IPS-NIHi11 (cell line): ENCODE results near the gene SIX2.
A peak's percentile ranks its signal among the peaks of the same experiment; 100 is the strongest.

Experiments used
- DNase-seq: peaks from one replicate; pipeline ENCODE4 v3.0.0; 2012; ENCODE audit warnings: mixed read lengths, low spot score

The SIX2 gene

GRCh38 chr2:45001869-45002385 lies 7.3 kb downstream of the SIX2 start:
- no peak for DNase-seq

GRCh38 chr2:45000921-45001868 lies 8.1 kb downstream of the SIX2 start:
- DNase-seq = no peak

DNA sequence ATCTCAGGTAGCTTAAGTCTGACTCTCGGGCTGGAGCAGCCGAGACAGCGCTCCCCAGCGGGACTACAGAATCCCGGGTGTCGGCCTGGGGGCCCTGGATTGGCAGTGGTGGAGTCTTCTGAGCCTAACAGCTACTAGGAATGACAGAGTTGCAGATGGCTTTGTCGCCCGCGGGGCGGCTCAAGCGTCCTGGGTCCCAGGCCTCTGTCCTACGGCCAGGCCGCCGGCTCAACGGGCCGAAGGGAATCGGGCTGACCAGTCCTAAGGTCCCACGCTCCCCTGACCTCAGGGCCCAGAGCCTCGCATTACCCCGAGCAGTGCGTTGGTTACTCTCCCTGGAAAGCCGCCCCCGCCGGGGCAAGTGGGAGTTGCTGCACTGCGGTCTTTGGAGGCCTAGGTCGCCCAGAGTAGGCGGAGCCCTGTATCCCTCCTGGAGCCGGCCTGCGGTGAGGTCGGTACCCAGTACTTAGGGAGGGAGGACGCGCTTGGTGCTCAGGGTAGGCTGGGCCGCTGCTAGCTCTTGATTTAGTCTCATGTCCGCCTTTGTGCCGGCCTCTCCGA lies 8.8 kb downstream of the SIX2 start:
- peak; percentile 55 for DNase-seq

DNA sequence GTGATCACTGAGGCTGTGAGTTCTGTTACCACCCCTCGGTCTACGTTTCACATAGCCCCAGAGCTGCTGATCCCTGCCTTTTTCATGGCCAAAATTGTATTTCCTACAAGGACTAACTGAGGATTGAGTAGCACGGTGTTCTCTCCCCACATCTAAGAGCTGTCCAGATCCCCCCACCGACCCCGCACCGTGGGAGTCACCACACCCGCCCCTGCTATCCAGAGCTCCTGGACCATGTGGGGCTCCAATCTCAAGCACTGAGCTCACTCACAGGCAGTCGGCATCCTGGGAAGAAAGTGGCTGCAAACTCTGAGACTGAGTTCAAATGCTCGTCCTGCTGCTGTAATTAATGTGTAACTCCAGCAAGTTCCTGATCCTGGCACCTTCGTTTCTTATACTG lies 9.7 kb downstream of the SIX2 start:
- no peak for DNase-seq

- DNase-seq = no peak
Observed at GRCh38 chr2:44997963-44998362, 11.3 kb downstream of the SIX2 start.

DNA sequence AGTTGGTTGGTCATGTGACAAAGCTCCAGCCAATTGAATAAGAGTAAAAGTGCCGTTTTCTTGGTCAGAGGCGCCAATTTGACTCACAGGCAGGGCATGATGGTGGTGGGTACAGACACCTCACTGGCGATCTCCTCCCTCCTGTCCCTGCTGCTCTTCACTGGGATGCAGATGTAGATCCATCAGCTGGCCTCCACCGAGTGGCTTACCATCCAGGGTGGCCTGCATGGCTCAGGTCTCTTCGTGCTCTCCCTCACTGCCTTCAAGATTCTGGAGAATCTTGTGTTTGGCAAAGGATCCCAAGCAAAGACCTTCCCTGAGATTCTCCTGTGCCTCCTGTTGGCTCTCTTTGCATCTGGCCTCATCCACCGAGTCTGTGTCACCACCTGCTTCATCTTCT lies 12.9 kb downstream of the SIX2 start:
- DNase-seq = no peak

GRCh38 chr2:44994377-44994776 lies 14.9 kb downstream of the SIX2 start:
- DNase-seq = no peak

GRCh38 chr2:44989176-44989575 lies 20.1 kb downstream of the SIX2 start:
- DNase-seq = no peak

- no peak for DNase-seq
Observed at GRCh38 chr2:44983836-44984604, 25.2 kb downstream of the SIX2 start.

- DNase-seq = peak; percentile 83
Observed at GRCh38 chr2:44981714-44982108, 27.5 kb downstream of the SIX2 start.

- DNase-seq = no peak
Observed at GRCh38 chr2:44980751-44981713, 28.2 kb downstream of the SIX2 start.

- no peak for DNase-seq
Observed at GRCh38 chr2:44979581-44979980, 29.7 kb downstream of the SIX2 start.

DNA sequence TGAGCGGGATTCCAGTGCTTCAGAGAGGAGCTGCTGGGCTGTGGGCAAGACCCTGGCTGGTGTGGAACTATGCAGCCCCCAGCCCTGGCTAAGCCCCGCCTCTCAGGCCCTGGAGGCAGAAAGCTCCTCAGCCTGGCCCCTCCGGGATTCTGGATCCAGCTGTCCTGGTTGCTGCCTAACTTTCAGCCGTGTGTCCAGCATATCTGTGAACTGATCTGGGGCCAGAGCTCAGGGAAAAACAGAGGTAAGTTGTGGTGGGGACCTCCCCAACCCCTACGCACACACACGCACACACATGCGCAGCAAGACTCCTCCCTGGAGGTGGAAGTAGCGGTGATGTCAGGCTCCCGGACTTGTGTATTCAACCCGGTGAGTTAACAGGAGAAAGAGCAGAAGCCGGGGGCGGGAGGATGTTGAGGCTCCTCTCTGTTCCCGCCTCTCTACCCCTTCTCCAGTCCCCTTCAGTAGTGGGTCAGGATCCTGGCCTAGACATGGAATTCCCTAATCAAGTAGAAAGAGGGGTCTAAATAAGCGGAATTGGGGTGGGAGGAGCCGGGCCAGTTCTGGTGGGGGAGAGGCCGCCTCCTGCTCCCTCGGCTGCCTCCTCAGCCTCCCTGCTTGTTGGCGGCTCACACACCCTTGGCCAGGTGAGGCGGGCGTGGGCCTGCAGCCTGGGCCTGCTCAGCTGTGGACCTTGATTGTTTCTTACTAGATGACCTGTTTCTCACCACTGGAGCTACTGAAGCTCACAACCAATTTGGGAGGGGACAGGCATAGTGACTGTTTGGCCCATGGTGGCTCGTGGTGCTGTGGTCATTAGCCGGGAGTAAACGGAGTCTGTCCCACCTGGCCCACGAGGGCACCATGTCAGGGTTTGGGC lies 33.4 kb downstream of the SIX2 start:
- no peak for DNase-seq

GRCh38 chr2:44974064-44974715 lies 35.1 kb downstream of the SIX2 start:
- DNase-seq = peak; percentile 70

GRCh38 chr2:44972771-44973535 lies 36.3 kb downstream of the SIX2 start:
- no peak for DNase-seq

- no peak for DNase-seq
Observed at GRCh38 chr2:44970846-44971450, 38.3 kb downstream of the SIX2 start.

DNA sequence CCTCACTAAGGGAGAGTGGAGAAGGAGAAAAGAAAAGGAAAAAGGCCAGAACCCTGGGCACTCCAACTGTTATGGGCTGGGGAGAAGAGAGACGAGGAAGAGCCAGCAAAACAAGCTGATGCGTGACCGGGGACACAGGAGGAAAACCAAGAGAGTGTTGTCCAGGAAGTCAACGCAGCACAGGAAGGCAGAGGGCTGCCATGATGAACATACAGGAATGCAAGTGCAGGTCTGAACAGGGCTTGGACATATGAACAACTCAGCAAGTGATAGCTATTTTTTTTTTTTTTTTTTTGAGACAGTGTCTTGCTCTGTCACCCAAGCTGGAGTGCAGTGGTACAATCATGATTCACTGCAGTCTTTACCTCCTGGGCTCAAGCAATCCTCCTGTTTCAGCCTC lies 39.3 kb downstream of the SIX2 start:
- DNase-seq = no peak

GRCh38 chr2:44967727-44968432 lies 41.4 kb downstream of the SIX2 start:
- DNase-seq = no peak
